ENCODE data around the gene TOM1L2.
A peak's percentile ranks its signal among the peaks of the same experiment; 100 is the strongest.
"Not testable (repeated sequence)": the region's sequence is repeated elsewhere in the genome, so short reads cannot be mapped to it uniquely, and the experiment has no call there.

The TOM1L2 gene

GRCh38 chr17:17921192-17922069 lies 50.8 kb downstream of the TOM1L2 start:
- peak; percentile 98 for FAIRE-seq

GRCh38 chr17:17919169-17920107 lies 52.8 kb downstream of the TOM1L2 start:
- FAIRE-seq, result peak; percentile 77

GRCh38 chr17:17917394-17917793 lies 54.8 kb downstream of the TOM1L2 start:
- FAIRE-seq, result no peak

- no peak for FAIRE-seq
These were observed 57.0 kb downstream of the TOM1L2 start for GRCh38 chr17:17915183-17915582.

- peak; percentile 34 for FAIRE-seq
These were observed 58.4 kb downstream of the TOM1L2 start for GRCh38 chr17:17913695-17914332.

GRCh38 chr17:17912336-17912735 lies 59.9 kb downstream of the TOM1L2 start:
- not testable (repeated sequence) for FAIRE-seq

- FAIRE-seq, result no peak
These were observed 61.1 kb downstream of the TOM1L2 start for GRCh38 chr17:17911001-17911613.

- no peak for FAIRE-seq
These were observed 62.1 kb downstream of the TOM1L2 start for GRCh38 chr17:17910060-17910459.

GRCh38 chr17:17909078-17909477 lies 63.1 kb downstream of the TOM1L2 start:
- FAIRE-seq, result no peak

GRCh38 chr17:17907469-17907868 lies 64.7 kb downstream of the TOM1L2 start:
- FAIRE-seq, result no peak

GRCh38 chr17:17906418-17907215 lies 65.6 kb downstream of the TOM1L2 start:
- no peak for FAIRE-seq

- no peak for FAIRE-seq
These were observed 67.2 kb downstream of the TOM1L2 start for GRCh38 chr17:17905036-17905320.

GRCh38 chr17:17904166-17905035 lies 67.8 kb downstream of the TOM1L2 start:
- FAIRE-seq, result no peak

GRCh38 chr17:17902877-17903276 lies 69.3 kb downstream of the TOM1L2 start:
- no peak for FAIRE-seq

GRCh38 chr17:17902376-17902775 lies 69.8 kb downstream of the TOM1L2 start:
- FAIRE-seq, result no peak

GRCh38 chr17:17900615-17901520 lies 71.3 kb downstream of the TOM1L2 start:
- FAIRE-seq, result no peak

GRCh38 chr17:17899486-17899885 lies 72.7 kb downstream of the TOM1L2 start:
- FAIRE-seq, result no peak

- FAIRE-seq, result no peak
These were observed 73.5 kb downstream of the TOM1L2 start for GRCh38 chr17:17898673-17899072.

- FAIRE-seq, result no peak
These were observed 74.8 kb downstream of the TOM1L2 start for GRCh38 chr17:17897442-17897841.

- FAIRE-seq, result no peak
These were observed 75.5 kb downstream of the TOM1L2 start for GRCh38 chr17:17896746-17897145.
